Measurements from ENCODE around the gene CAPN5.

DNA sequence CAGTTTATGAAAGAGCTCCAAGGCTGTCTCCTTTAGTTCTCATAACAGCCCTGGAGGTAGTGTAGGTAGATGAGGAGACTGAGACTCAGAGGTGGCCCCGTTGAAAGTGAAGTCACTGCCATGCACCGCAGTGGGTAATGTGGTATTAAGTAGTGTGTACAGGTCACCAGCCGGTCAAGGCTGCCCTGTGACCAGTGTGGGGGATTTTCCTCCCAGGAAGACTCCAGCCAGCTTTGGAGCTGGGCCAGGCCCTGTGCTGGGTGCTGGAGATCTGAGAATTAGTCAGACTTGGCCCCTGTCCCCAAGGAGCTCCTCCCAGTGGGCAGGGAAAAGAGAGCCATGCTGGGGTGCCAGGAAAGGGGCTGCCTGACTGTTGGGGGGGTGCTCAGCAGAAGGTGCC, 41.2 kb downstream of the CAPN5 start:
- TF ChIP-seq, protein P1, sequence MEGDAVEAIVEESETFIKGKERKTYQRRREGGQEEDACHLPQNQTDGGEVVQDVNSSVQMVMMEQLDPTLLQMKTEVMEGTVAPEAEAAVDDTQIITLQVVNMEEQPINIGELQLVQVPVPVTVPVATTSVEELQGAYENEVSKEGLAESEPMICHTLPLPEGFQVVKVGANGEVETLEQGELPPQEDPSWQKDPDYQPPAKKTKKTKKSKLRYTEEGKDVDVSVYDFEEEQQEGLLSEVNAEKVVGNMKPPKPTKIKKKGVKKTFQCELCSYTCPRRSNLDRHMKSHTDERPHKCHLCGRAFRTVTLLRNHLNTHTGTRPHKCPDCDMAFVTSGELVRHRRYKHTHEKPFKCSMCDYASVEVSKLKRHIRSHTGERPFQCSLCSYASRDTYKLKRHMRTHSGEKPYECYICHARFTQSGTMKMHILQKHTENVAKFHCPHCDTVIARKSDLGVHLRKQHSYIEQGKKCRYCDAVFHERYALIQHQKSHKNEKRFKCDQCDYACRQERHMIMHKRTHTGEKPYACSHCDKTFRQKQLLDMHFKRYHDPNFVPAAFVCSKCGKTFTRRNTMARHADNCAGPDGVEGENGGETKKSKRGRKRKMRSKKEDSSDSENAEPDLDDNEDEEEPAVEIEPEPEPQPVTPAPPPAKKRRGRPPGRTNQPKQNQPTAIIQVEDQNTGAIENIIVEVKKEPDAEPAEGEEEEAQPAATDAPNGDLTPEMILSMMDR (conservative IDR thresholded peaks at IDR 0.05), result no peak
- no peak for TF ChIP-seq ZFX (IDR thresholded peaks at IDR 0.05)
